ENCODE results near the gene TTC13.
"Not testable (repeated sequence)": the region's sequence is repeated elsewhere in the genome, so short reads cannot be mapped to it uniquely, and the experiment has no call there.

Gene TTC13

GRCh38 chr1:230978491-230979388, at the start of gene TTC13, which contains the start of gene ARV1:
TTC13 (minus strand) TSS chr1:230978861; CDS start chr1:230978830, 31 bp downstream.
ARV1 (plus strand) TSS chr1:230979094; CDS start chr1:230979106, 12 bp downstream.
- peak; percentile 96 for DNase-seq (ENCODE audit: low read depth, low spot score)

GRCh38 chr1:231027971-231028370, 49.3 kb upstream of the TTC13 start:
- DNase-seq (ENCODE audit: low read depth, low spot score): no peak

- no peak for DNase-seq (ENCODE audit: low read depth, low spot score)
These were observed 48.7 kb upstream of the TTC13 start for GRCh38 chr1:231027136-231027925.

GRCh38 chr1:231026576-231026975, 47.9 kb upstream of the TTC13 start:
- no peak for DNase-seq (ENCODE audit: low read depth, low spot score)

GRCh38 chr1:231023150-231023549, 44.5 kb upstream of the TTC13 start:
- DNase-seq (ENCODE audit: low read depth, low spot score): no peak

- not testable (repeated sequence) for DNase-seq (ENCODE audit: low read depth, low spot score)
These were observed 43.9 kb upstream of the TTC13 start for GRCh38 chr1:231022543-231022942.

GRCh38 chr1:231021540-231022031, 42.9 kb upstream of the TTC13 start:
- no peak for DNase-seq (ENCODE audit: low read depth, low spot score)

GRCh38 chr1:231020816-231021215, 42.2 kb upstream of the TTC13 start:
- no peak for DNase-seq (ENCODE audit: low read depth, low spot score)

- no peak for DNase-seq (ENCODE audit: low read depth, low spot score)
These were observed 41.5 kb upstream of the TTC13 start for GRCh38 chr1:231020139-231020601.

- no peak for DNase-seq (ENCODE audit: low read depth, low spot score)
These were observed 41.0 kb upstream of the TTC13 start for GRCh38 chr1:231019711-231020110.

- DNase-seq (ENCODE audit: low read depth, low spot score): no peak
These were observed 38.3 kb upstream of the TTC13 start for GRCh38 chr1:231016966-231017365.

GRCh38 chr1:231016234-231016633, 37.6 kb upstream of the TTC13 start:
- no peak for DNase-seq (ENCODE audit: low read depth, low spot score)

- DNase-seq (ENCODE audit: low read depth, low spot score): no peak
These were observed 34.8 kb upstream of the TTC13 start for GRCh38 chr1:231013391-231014015.

GRCh38 chr1:231011963-231012362, 33.3 kb upstream of the TTC13 start:
- DNase-seq (ENCODE audit: low read depth, low spot score): no peak

GRCh38 chr1:231011360-231011759, 32.7 kb upstream of the TTC13 start:
- DNase-seq (ENCODE audit: low read depth, low spot score): no peak

GRCh38 chr1:231007535-231007934, 28.9 kb upstream of the TTC13 start:
- not testable (repeated sequence) for DNase-seq (ENCODE audit: low read depth, low spot score)

GRCh38 chr1:231001892-231002291, 23.2 kb upstream of the TTC13 start:
- DNase-seq (ENCODE audit: low read depth, low spot score): no peak

- no peak for DNase-seq (ENCODE audit: low read depth, low spot score)
These were observed 22.0 kb upstream of the TTC13 start for GRCh38 chr1:231000639-231001038.

- no peak for DNase-seq (ENCODE audit: low read depth, low spot score)
These were observed 21.5 kb upstream of the TTC13 start for GRCh38 chr1:231000201-231000600.

- no peak for DNase-seq (ENCODE audit: low read depth, low spot score)
These were observed 16.2 kb upstream of the TTC13 start for GRCh38 chr1:230994860-230995259.

- DNase-seq (ENCODE audit: low read depth, low spot score): no peak
These were observed 13.6 kb upstream of the TTC13 start for GRCh38 chr1:230992100-230992774.

Measured in smooth muscle cell of the brain vasculature (primary cell).